GM18951 (cell line): ENCODE measurements around the gene F2RL1.
"Not testable (repeated sequence)": the region's sequence is repeated elsewhere in the genome, so short reads cannot be mapped to it uniquely, and the experiment has no call there.

Source experiments
- POLR2A ChIP-seq: IDR thresholded peaks from 4 replicates; pipeline ENCODE4 v1.6.1; 2011; ENCODE audit warnings: mild to moderate bottlenecking; ENCODE audit not compliant: insufficient read length, insufficient read depth; ENCODE audit errors: extremely low read depth
- in situ Hi-C: fragments of 300-500 bp; cut with MboI; formaldehyde crosslinking; loops from one replicate; pipeline ENCODE4 v1.12.0; 2022; ENCODE audit warnings: low sequenced_read_pairs, mixed read lengths, inconsistent platforms; ENCODE audit not compliant: unreplicated experiment

Gene F2RL1

DNA sequence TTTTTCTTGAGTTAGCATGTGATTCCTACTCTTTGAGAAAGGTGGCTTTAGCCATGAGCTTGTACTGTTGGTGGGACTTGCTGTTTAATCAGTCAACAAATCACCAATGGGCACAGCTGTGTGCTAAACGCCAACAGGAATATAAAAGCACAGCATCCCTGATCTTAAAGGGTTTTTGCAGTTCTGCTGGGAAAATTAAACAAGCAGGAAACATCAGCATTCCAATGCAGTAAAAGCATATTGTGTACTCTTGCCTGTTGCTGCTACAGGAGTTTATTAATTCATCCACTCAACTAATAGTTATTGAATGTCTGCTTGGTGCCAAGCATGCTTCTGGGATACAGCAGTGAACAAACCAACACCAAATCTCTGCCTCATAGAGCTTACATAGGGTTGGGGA lies 27.4 kb upstream of the F2RL1 start:
- no peak for TF ChIP-seq POLR2A
- in situ Hi-C loops = no loop called here

DNA sequence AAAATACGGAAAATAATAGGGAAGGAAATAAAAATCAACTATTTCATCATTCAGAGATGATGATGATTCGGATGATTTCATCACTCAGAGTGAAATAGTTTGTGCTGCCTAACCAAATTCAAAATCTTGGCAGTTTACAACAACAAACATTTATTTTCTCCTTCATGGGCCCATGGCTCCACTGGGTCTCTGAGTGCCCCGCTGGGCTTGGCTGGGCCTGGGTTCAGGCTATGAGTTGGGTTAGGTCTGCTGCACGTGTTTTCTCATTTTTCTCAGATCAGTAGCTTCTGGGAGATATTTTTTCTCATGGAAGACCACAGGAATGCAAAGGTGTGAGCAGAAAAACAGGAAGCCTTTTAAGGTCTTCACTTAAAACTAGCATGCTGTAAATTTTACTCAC lies 24.0 kb upstream of the F2RL1 start:
- TF ChIP-seq POLR2A = no peak
- in situ Hi-C loops = no loop called here

DNA sequence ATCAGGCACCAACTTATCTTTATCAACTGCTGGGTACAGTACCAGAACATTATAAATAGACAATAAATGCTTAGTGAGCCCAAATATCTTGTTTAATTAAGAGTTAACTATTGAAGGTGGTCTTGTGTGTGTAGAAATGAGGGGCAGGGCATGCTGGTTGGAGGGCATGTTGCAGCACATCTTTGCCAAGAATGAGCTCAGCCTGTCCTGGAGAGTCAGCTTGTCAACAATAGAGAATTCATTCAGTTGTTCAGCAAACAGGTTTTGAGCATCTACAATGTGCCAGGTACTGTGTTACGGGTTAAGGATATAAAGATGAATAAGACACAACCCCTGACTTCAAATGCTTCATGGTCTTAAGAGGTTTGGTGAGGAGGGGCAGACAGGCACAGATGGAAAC lies 19.2 kb upstream of the F2RL1 start:
- TF ChIP-seq POLR2A = no peak
- in situ Hi-C loops = no loop called here

DNA sequence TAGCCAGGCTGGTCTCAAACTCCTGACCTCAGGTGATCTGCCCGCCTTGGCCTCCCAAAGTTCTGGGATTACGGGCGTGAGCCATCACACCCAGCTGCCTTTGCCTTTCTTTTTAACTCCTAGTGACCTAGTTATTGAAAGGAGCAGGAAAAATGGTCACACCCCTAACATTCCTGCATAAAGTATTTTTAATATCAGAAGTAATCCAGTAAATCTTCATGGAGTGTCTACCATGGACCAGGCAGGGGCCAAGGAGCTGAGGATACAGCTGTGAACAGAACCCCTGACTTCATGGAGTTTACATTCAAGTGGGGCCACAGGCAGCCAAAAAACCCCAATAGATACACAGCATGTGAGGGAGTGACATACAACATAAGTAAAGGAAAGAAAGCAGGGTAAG lies 18.3 kb upstream of the F2RL1 start:
- in situ Hi-C loops = no loop called here
- no peak for TF ChIP-seq POLR2A

DNA sequence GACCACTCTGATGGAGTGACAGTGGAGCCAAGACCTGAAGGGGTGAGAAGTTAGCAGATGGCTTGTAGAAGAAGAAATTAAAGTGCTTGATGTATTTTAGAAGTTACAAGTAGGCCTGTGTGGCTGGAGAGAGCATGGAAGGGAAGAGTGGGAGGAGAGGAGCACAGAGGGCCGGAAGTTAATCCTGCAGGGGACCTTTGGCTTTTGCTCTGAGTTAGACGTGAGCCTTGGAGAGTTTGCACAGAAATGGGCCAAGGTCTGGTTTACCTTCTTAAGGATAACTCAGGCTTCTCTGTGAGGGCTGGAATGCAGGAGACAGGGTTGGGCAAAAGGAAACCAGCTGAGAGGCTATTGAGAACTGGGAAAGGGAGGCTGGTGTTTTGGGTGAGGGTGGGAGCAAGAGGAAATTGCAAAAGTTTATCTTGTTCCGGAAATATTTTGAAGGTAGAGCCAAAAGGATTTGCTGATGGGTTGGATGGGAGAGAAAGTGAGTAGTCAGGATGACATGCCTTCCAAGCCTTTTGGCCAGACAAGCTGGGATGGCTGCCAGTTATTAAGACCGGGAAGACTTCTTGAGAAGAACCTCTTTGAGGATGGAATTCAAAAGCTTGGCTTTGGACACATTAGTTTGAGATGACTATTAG lies 17.5 kb upstream of the F2RL1 start:
- TF ChIP-seq POLR2A = no peak
- in situ Hi-C loops = no loop called here

DNA sequence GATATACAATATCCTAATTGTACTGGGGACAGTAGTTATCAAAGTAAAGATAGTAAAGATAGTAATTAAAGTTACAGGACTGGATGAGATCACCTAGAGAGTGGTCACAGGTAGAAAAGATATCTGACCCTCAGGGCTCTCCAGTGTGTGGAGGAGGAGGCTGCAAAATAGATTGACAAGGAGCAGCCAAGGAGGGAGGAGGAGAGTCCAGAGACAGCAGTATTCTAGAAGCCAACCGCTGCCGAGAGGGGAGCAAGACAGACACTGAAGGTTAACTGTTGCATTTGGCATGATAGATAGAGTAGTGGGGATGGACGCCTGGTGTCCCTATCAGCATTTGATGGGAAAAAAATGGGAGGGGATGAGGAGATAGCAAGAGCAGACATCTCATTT lies 17.0 kb upstream of the F2RL1 start:
- TF ChIP-seq POLR2A = no peak
- in situ Hi-C loops = no loop called here

DNA sequence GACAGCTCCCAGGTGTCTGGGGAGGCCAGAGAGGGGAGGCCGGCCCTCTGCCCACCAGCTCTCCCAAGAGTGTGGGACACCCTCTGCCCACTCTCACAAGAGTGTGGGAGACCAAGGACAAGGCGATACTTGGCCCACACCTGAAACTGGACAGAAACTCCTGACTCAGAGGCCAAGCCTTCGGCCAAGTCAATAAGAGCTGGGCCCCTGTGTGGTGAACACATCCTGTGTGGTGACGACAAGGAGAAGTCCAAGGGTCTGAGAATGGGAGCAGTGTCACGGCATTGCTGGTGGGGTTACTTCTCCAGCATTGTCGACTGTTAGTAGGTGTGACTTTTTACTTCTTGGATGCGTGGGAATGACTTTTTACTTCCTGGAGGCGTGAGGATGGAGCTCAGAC lies 14.6 kb upstream of the F2RL1 start:
- in situ Hi-C loops = no loop called here

DNA sequence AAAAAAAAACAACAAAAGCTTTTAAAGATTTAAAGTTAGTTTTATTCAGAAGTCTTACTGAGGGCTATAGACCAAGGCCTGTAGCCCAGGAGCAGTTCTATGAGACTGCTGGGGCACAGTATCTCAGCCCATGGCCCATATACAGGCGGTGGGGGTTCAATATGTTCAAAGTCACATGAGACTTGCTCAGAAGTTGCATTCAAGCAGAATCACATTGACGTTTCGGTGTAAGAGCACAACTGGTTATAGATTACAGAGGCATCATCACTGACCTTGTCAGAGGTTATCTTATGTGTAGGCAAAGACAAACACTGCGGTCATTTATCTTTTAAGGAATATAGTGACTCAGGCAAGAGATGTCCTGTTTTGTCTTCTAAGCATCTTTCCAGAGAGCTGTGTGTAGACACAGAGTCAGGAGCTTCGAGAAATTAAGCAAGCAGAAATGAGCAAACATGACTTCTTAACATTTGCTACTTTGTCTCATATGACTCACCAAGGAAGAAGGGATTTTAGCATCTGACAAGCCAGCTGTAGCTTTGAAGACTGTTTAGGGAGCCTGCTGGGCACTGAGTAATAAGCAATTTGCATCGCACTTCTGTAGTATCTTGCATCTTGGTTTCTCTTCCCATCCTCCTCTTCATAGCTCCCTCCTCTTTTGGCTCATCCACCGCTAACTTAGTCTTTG lies 12.9 kb upstream of the F2RL1 start:
- TF ChIP-seq POLR2A = no peak
- in situ Hi-C loops = no loop called here

More for the DNA sequence above, 14.6 kb upstream of the F2RL1 start:
- TF ChIP-seq POLR2A = no peak

DNA sequence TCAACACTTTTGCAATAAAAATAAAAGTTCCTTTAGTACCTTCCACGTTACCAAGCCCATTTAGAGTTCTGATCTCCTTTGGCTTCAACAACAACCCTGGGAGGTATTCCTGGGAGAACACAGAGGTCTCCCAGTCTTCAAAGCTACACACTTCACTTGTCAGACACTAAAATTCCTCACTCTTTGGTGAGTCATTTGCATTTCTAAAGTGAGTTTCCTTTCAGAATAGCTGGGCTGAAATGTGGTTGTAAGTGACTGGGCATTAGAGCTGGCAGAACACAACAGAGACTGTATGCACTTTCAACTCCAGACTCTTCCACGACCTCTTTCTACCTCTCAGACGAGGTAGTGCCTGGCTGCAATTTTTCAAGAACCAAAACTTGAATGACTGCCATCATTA lies 11.5 kb upstream of the F2RL1 start:
- in situ Hi-C loops = no loop called here
- no peak for TF ChIP-seq POLR2A

DNA sequence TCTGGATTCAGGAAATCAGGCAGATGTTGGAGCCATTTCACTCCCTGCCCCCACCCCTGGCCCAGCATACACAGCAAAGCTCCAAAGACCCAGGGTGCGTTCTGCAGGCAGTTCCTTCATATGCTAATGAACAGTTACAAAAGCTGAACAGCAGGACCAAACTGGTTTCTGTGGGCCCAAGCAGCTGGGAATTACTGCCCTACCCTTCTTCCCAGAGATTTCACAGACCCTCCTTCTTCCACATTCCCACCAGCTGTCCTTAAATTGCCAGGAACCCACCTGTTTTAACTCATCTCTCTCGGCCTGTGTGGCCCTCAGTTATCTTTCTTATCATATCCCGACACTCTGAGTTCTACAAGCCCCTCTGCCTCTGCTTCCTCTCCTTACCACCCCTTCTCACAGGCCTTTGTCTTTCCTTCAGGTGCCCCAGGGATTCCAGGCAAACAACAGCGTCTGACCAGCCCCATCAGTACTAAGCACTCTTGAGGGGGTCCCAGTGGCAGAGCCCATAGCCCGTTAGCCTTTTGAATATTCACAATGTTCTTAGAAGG lies 10.6 kb upstream of the F2RL1 start:
- in situ Hi-C loops = no loop called here
- TF ChIP-seq POLR2A = no peak

DNA sequence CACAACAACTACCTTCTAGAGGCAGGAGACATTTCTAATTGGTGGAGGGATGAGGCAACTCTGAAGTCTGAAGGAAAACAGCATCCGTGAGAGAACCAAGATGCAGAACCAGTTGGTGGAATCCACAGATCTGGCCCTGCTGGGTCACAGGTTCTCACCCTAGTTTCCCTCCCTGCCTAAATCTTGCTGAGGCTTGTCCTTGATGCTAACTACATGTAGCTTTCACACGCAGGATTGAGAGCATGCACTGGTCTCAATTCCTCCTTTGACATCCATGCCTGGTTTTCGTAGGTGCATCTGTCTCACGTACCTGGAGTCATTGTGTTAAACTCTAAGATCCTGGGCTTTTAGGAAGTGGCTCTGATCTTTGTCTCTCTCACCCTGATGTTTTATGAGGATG lies 9.7 kb upstream of the F2RL1 start:
- TF ChIP-seq POLR2A = no peak
- in situ Hi-C loops = no loop called here

DNA sequence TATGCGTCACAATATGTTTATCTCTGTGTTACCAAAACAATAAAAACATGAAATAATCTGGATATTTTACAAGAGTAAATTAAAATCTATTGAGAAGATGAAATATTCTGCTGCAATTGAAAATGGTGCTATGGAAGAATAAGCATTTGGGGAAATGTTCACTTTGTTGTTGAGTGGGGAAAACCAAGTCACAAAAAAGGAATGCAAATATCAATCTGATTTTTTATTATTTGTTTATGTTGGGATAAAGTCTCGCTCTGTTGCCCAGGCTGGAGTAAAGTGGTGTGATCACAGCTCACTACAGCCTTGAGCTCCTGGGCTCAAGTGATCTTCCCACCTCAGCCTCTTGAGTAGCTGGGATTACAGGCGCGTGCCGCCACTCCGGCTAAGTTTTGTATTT lies 8.6 kb upstream of the F2RL1 start:
- TF ChIP-seq POLR2A = no peak
- in situ Hi-C loops = no loop called here

DNA sequence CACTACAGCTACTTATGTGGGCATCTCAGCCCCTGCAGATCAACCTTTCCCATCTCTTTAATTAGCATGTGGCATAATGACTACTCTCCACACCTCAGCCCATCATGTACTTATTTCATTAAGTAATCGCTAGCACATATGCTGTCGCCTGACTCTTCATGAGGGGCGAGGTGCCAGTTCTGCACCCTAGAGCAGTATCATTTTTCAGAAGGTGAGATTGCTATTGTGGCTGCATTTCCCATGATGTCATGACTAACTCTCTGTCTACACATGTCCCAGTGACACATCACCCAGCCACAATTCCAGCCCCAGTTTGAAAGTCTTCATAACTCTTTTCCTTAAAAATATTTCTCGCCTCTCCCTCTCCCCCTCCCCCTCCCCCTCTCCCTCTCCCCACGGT lies 7.6 kb upstream of the F2RL1 start:
- TF ChIP-seq POLR2A = no peak
- in situ Hi-C loops = no loop called here

DNA sequence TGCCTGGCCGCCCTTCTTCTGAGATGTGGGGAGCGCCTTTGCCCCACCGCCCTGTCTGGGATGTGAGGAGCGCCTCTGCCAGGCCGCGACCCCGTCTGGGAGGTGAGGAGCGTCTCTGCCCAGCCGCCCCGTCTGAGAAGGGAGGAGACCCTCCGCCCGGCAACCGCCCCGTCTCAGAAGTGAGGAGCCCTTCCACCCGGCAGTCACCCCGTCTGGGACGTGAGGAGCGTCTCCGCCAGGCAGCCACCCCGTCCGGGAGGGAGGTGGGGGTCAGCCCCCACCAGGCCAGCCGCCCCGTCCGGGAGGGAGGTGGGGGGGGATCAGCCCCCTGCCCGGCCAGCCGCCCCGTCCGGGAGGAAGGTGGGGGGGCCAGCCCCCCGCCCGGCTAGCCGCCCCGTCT lies 6.6 kb upstream of the F2RL1 start:
- in situ Hi-C loops = not testable (repeated sequence)
